Heart left ventricle (tissue), 13 donors: ENCODE measurements around the gene UHRF1.

Experiments used
- POLR2A ChIP-seq, 2 donors: fragments of 450-650 bp; IDR thresholded peaks; one replicate each; pipeline ENCODE4 v1.6.1; 2017; ENCODE audit warnings: antibody characterized with exemption in 2 of 2, mild to moderate bottlenecking in 2 of 2, moderate library complexity in 2 of 2
- TF ChIP-seq, protein P1 (sequence below), 12 donors: fragments of 200-600 bp; sonication (generic) in 4 of 12; IDR thresholded peaks; one replicate each; pipeline versions ENCODE4 v1.5.0 to v1.8.0; 2018 to 2022; ENCODE audit warnings: antibody characterized with exemption in 12 of 12, mild to moderate bottlenecking in 5 of 12
- donor health status: ischemic (EF 13 %, LVEDD 7.1; RV severe dilation, severe dysfunction).
- donor health status: DM: no; HTN: yes; CAD: no.
- donor health status: DM: no; HTN: no; CAD: no.
- donor health status: ischemic (EF 25% LVEDD 6.9; RV normal size, moderate dysfunction).
- donor health status: ischemic (EF 25% LVEDD 5.7; RV mildly dilated, moderate dysfunction).
- donor health status: ischemic (EF 35%, LVEDD 5.7; RV mildly dilated, moderate dysfunction).
- donor health status: nonischemic (EF 11% LVEDD 7.7; RV severe dilation, severe dysfunction).
- donor health status: DM: yes; HTN: yes; CAD: no.
- donor health status: PGD.
- donor health status: ischemic (EF 29% LVEDD 5.4; RV normal size, mild dysfunction).
- donor health status: nonischemic (EF 23%, LVEDD 6.1; RV moderate dilation, normal function).

- TF ChIP-seq, protein P1, sequence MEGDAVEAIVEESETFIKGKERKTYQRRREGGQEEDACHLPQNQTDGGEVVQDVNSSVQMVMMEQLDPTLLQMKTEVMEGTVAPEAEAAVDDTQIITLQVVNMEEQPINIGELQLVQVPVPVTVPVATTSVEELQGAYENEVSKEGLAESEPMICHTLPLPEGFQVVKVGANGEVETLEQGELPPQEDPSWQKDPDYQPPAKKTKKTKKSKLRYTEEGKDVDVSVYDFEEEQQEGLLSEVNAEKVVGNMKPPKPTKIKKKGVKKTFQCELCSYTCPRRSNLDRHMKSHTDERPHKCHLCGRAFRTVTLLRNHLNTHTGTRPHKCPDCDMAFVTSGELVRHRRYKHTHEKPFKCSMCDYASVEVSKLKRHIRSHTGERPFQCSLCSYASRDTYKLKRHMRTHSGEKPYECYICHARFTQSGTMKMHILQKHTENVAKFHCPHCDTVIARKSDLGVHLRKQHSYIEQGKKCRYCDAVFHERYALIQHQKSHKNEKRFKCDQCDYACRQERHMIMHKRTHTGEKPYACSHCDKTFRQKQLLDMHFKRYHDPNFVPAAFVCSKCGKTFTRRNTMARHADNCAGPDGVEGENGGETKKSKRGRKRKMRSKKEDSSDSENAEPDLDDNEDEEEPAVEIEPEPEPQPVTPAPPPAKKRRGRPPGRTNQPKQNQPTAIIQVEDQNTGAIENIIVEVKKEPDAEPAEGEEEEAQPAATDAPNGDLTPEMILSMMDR (IDR thresholded peaks at IDR 0.05): no peak
- TF ChIP-seq POLR2A (IDR thresholded peaks at IDR 0.05): no peak
These were observed 65.7 kb downstream of the UHRF1 start for GRCh38 chr19:4974880-4975469.
